K562 (cell line): ENCODE data around the gene USHBP1. TPM values are rescaled to one million over a fixed set of nuclear protein-coding genes. Genes with fewer than 3 reads are reported as not detected.
A peak's percentile ranks its signal among the peaks of the same experiment; 100 is the strongest.

Experiments used
- CEBPB ChIP-seq: fragments of 450-650 bp; IDR thresholded peaks from 2 replicates; pipeline ENCODE4 v1.6.1; 2016; ENCODE audit warnings: missing genetic modification characterization, missing compliant biosample characterization
- KLF16 ChIP-seq: IDR thresholded peaks from 2 replicates; pipeline ENCODE4 v1.6.1; 2016; ENCODE audit warnings: antibody characterized with exemption
- MTA3 ChIP-seq: fragments of 450-650 bp; formaldehyde crosslinking; IDR thresholded peaks from 2 replicates; pipeline ENCODE4 v1.6.1; 2017; ENCODE audit warnings: mild to moderate bottlenecking, borderline replicate concordance
- NBN ChIP-seq: fragments of 450-650 bp; IDR thresholded peaks from 2 replicates; pipeline ENCODE4 v1.6.1; 2016; ENCODE audit warnings: low read depth, mild to moderate bottlenecking
- NR1H2 ChIP-seq: sonication (generic); formaldehyde crosslinking; IDR thresholded peaks from 2 replicates; pipeline ENCODE4 v1.4.0; 2020; ENCODE audit warnings: mild to moderate bottlenecking, missing genetic modification reagents
- PCBP2 ChIP-seq: fragments of 200-400 bp; formaldehyde crosslinking; IDR thresholded peaks from 2 replicates; pipeline ENCODE4 v1.6.1; 2018; ENCODE audit warnings: low read length, low read depth, mild to moderate bottlenecking, moderate library complexity; ENCODE audit not compliant: poor library complexity, severe bottlenecking
- RFX7 ChIP-seq: fragments of 250-450 bp; sonication (Bioruptor Pico); IDR thresholded peaks from 2 replicates; pipeline ENCODE4 v1.5.1; 2021; ENCODE audit warnings: mild to moderate bottlenecking
- SUPT5H ChIP-seq: fragments of 450-650 bp; IDR thresholded peaks from 2 replicates; pipeline ENCODE4 v1.6.1; 2016
- ZNF589 ChIP-seq: fragments of 200-800 bp; sonication (Bioruptor generic); IDR thresholded peaks from 2 replicates; pipeline ENCODE4 v1.6.1; 2016; ENCODE audit warnings: low read depth, missing genetic modification characterization, missing compliant biosample characterization
- polyA plus RNA-seq, 8 experiments: library from polyadenylated mRNA; depleted of rRNA in 4 of 8; stranded (reverse) in 5 of 8; unstranded in 3 of 8; fragments of >200 nt; fragmentation: Nextera tagmentation in 2 of 8; fragmentation: Illumina TruSeq in 1 of 8; extraction: Ambion mirVana in 2 of 8; extraction: Trizol in 1 of 8; gene quantifications; 2 replicates each; pipeline versions ENCODE4 v1.2.1 to v1.2.3, GENCODE V29; 2011 to 2014; ENCODE audit warnings: inconsistent platforms in 1 of 8, missing spikeins in 1 of 8
- total RNA-seq, 7 experiments: library from RNA; depleted of rRNA in 6 of 7; stranded (reverse); fragments of >200 nt in 6 of 7; fragmentation: Illumina TruSeq in 2 of 7; extraction: Trizol in 2 of 7; gene quantifications; 2 replicates each; pipeline versions ENCODE4 v1.2.1 to v1.2.3, GENCODE V29; 2011 to 2021; ENCODE audit warnings: low replicate concordance in 1 of 7
- TF ChIP-seq, protein P1 (sequence below): sonication (generic); formaldehyde crosslinking; IDR thresholded peaks from 2 replicates; pipeline ENCODE4 v1.8.1; 2023; ENCODE audit warnings: mild to moderate bottlenecking, missing genetic modification reagents, moderate library complexity
- TF ChIP-seq, protein P2 (sequence below): fragments of 450-650 bp; IDR thresholded peaks from 2 replicates; pipeline ENCODE4 v1.6.1; 2016; ENCODE audit warnings: mild to moderate bottlenecking
- TF ChIP-seq, protein P3 (sequence below), 2 experiments: fragments of 450-650 bp; formaldehyde crosslinking in 1 of 2; IDR thresholded peaks; 2 replicates each; pipeline versions ENCODE4 v1.4.0 to v1.6.1; 2014 to 2020; ENCODE audit warnings: mild to moderate bottlenecking in 2 of 2, borderline replicate concordance in 1 of 2, low read depth in 1 of 2
- TF ChIP-seq, protein P4 (sequence below): fragments of 250-450 bp; sonication (Bioruptor Pico); IDR thresholded peaks from 2 replicates; pipeline ENCODE4 v1.9.0; 2021; ENCODE audit warnings: mild to moderate bottlenecking

Gene USHBP1
- total and polyA plus RNA-seq, 9 of the 15 experiments (the other 6 are each of a cell fraction or from before 2014, with no cell fraction given): 0.03 to 0.10 (median 0.05) TPM; not detected in 5

DNA sequence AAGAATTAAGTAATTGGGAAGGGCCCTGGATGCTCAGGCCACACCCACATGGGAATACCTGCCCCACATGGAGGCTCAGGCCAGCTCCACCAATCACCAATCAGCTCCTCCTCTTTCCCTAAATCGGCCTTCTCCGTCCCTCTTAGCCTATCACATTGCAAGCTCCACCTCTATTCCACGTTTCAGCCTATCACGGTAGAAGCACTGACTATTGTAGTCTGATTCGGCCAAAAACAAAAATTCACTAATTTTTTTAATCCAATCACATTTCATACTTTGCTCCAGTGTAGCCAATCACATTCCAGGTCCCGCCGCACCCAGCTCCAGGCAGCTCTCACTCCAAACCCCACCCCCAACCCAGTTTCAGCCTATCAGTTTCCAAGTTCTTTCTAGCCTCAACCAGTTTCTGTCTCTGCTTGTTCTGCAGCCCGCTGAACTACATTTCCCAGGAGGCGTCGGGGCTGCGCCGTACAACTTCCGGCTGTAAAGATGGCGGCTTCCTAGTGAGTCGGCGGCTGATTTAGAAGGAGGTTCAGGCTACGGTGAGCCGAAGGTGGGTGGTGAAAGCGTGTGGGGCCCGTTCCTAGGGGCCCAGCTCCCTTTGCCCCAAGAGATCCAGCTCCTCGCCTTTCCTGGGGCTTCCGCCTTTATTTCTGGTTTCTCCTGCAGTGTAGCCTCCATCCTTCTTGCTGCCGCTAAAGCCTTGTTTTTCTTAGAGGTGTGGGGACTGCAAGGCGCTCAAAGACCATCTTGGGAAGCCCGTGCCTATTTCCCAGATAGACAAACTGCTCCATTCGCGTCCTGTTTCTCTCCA, 2.6 kb upstream of the USHBP1 start, which contains the start of gene BABAM1 (continued):
- TF ChIP-seq, protein P1, sequence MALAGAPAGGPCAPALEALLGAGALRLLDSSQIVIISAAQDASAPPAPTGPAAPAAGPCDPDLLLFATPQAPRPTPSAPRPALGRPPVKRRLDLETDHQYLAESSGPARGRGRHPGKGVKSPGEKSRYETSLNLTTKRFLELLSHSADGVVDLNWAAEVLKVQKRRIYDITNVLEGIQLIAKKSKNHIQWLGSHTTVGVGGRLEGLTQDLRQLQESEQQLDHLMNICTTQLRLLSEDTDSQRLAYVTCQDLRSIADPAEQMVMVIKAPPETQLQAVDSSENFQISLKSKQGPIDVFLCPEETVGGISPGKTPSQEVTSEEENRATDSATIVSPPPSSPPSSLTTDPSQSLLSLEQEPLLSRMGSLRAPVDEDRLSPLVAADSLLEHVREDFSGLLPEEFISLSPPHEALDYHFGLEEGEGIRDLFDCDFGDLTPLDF (CRISPR knock-in tag): no peak
- TF ChIP-seq SUPT5H: peak; percentile 85
- no peak for TF ChIP-seq NR1H2 (CRISPR knock-in tag)
- no peak for TF ChIP-seq CEBPB (tag)
- TF ChIP-seq, protein P2, sequence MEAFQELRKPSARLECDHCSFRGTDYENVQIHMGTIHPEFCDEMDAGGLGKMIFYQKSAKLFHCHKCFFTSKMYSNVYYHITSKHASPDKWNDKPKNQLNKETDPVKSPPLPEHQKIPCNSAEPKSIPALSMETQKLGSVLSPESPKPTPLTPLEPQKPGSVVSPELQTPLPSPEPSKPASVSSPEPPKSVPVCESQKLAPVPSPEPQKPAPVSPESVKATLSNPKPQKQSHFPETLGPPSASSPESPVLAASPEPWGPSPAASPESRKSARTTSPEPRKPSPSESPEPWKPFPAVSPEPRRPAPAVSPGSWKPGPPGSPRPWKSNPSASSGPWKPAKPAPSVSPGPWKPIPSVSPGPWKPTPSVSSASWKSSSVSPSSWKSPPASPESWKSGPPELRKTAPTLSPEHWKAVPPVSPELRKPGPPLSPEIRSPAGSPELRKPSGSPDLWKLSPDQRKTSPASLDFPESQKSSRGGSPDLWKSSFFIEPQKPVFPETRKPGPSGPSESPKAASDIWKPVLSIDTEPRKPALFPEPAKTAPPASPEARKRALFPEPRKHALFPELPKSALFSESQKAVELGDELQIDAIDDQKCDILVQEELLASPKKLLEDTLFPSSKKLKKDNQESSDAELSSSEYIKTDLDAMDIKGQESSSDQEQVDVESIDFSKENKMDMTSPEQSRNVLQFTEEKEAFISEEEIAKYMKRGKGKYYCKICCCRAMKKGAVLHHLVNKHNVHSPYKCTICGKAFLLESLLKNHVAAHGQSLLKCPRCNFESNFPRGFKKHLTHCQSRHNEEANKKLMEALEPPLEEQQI: no peak
- TF ChIP-seq, protein P3, sequence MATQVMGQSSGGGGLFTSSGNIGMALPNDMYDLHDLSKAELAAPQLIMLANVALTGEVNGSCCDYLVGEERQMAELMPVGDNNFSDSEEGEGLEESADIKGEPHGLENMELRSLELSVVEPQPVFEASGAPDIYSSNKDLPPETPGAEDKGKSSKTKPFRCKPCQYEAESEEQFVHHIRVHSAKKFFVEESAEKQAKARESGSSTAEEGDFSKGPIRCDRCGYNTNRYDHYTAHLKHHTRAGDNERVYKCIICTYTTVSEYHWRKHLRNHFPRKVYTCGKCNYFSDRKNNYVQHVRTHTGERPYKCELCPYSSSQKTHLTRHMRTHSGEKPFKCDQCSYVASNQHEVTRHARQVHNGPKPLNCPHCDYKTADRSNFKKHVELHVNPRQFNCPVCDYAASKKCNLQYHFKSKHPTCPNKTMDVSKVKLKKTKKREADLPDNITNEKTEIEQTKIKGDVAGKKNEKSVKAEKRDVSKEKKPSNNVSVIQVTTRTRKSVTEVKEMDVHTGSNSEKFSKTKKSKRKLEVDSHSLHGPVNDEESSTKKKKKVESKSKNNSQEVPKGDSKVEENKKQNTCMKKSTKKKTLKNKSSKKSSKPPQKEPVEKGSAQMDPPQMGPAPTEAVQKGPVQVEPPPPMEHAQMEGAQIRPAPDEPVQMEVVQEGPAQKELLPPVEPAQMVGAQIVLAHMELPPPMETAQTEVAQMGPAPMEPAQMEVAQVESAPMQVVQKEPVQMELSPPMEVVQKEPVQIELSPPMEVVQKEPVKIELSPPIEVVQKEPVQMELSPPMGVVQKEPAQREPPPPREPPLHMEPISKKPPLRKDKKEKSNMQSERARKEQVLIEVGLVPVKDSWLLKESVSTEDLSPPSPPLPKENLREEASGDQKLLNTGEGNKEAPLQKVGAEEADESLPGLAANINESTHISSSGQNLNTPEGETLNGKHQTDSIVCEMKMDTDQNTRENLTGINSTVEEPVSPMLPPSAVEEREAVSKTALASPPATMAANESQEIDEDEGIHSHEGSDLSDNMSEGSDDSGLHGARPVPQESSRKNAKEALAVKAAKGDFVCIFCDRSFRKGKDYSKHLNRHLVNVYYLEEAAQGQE (IDR thresholded peaks at IDR 0.05; ENCODE audit: borderline replicate concordance): peak; percentile 98
- TF ChIP-seq, protein P3 (CRISPR knock-in tag; IDR thresholded peaks at IDR 0.05; ENCODE audit: low read depth): no peak
- TF ChIP-seq PCBP2: no peak
- TF ChIP-seq, protein P4, sequence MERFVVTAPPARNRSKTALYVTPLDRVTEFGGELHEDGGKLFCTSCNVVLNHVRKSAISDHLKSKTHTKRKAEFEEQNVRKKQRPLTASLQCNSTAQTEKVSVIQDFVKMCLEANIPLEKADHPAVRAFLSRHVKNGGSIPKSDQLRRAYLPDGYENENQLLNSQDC: no peak
- no peak for TF ChIP-seq RFX7 (CRISPR knock-in tag)
- 0 out of 2 replicates have a peak, but pooled peaks have one; percentile 32 for TF ChIP-seq NBN
- peak; percentile 100 for TF ChIP-seq ZNF589
- TF ChIP-seq MTA3: 0 out of 2 replicates have a peak, but pooled peaks have one; percentile 68
- peak; percentile 57; the same call in 1 of the 2 replicates for TF ChIP-seq KLF16
